ENCODE data around the gene FILIP1L. TPM values are rescaled to one million over a fixed set of nuclear protein-coding genes. Genes with fewer than 3 reads are reported as not detected.

FILIP1L gene
- total RNA-seq, 1 experiment from 2014 or later: 4.3 TPM

DNA sequence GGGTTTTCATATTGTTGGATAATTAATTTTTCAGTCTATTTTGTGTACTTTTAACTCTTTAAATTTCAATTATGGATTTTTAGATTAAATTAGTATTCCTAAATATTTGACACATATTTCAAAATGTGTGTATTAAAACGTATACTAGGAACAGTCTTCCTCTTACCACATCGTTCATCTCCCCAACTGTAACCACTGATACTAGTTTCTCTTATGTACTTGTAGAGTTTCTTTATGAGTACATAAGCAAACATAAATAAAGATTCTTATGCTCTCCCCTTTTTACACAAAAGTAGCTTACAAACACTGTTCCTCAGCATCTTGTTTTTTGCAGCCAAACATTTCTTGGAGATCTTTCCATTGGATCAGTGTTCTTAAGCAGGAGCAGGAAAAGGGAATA is 250.7 kb downstream of the FILIP1L start:
- TF ChIP-seq EZH2 (IDR thresholded peaks at IDR 0.05; ENCODE audit: borderline replicate concordance, low read depth, low read length, poor library complexity, severe bottlenecking): no peak
- no peak for TF ChIP-seq CTCF (conservative IDR thresholded peaks at IDR 0.05; ENCODE audit: low read depth, low read length)
- ChIA-PET POLR2A (ENCODE audit: low non-redundant PET) (no interaction called here), CTCF (no interaction called here)
- peaks cover 18% of the 10 kb centered on the region for H3K4me1 ChIP-seq (ENCODE audit: insufficient read depth, low read length, poor library complexity, severe bottlenecking)
- no peaks in the 10 kb centered on the region for H3K36me3 ChIP-seq (ENCODE audit: insufficient read depth, low read length, poor library complexity, severe bottlenecking)
- DNase-seq (ENCODE audit: low spot score): no peak
- intact Hi-C loops (cut with micrococcal nuclease; ENCODE audit: unreplicated experiment): no loop called here
- H3K4me3 ChIP-seq (ENCODE audit: low read depth, low read length, poor library complexity, severe bottlenecking): no peak overlapping the region
- H3K27me3 ChIP-seq (replicated peaks; ENCODE audit: insufficient read depth, low read depth, low read length, poor library complexity): no peaks in the 10 kb centered on the region
- no peaks in the 10 kb centered on the region for H3K9me3 ChIP-seq (ENCODE audit: low read depth, low read length, poor library complexity, severe bottlenecking)
- no peak overlapping the region for H3K27ac ChIP-seq (ENCODE audit: low read depth, low read length, poor library complexity, severe bottlenecking)
- BruUV-seq (replicated peaks): no TSS peak

- Histone ChIP-seq H3K4me1 (ENCODE audit: insufficient read depth, low read length, poor library complexity, severe bottlenecking) (peaks cover 14% of the 10 kb centered on the region), H3K27me3 (replicated peaks; ENCODE audit: insufficient read depth, low read depth, low read length, poor library complexity) (no peaks in the 10 kb centered on the region), H3K4me3 (ENCODE audit: low read depth, low read length, poor library complexity, severe bottlenecking) (no peak overlapping the region), H3K27ac (ENCODE audit: low read depth, low read length, poor library complexity, severe bottlenecking) (no peak overlapping the region), H3K9me3 (ENCODE audit: low read depth, low read length, poor library complexity, severe bottlenecking) (no peaks in the 10 kb centered on the region), H3K36me3 (ENCODE audit: insufficient read depth, low read length, poor library complexity, severe bottlenecking) (no peaks in the 10 kb centered on the region)
- ChIA-PET POLR2A (ENCODE audit: low non-redundant PET) (no interaction called here), CTCF (no interaction called here)
- no TSS peak for BruUV-seq (replicated peaks)
- DNase-seq (ENCODE audit: low spot score): no peak
- intact Hi-C loops (cut with micrococcal nuclease; ENCODE audit: unreplicated experiment): no loop called here
- TF ChIP-seq EZH2 (IDR thresholded peaks at IDR 0.05; ENCODE audit: borderline replicate concordance, low read depth, low read length, poor library complexity, severe bottlenecking) (no peak), CTCF (conservative IDR thresholded peaks at IDR 0.05; ENCODE audit: low read depth, low read length) (no peak)
These were observed 251.3 kb downstream of the FILIP1L start for GRCh38 chr3:99863002-99863401.

GRCh38 chr3:99862208-99862607 is 252.1 kb downstream of the FILIP1L start:
- DNase-seq (ENCODE audit: low spot score): no peak
- TF ChIP-seq CTCF (conservative IDR thresholded peaks at IDR 0.05; ENCODE audit: low read depth, low read length): no peak
- TF ChIP-seq EZH2 (IDR thresholded peaks at IDR 0.05; ENCODE audit: borderline replicate concordance, low read depth, low read length, poor library complexity, severe bottlenecking): no peak
- Histone ChIP-seq H3K27ac (ENCODE audit: low read depth, low read length, poor library complexity, severe bottlenecking) (no peak overlapping the region), H3K36me3 (ENCODE audit: insufficient read depth, low read length, poor library complexity, severe bottlenecking) (no peaks in the 10 kb centered on the region), H3K4me3 (ENCODE audit: low read depth, low read length, poor library complexity, severe bottlenecking) (no peak overlapping the region), H3K9me3 (ENCODE audit: low read depth, low read length, poor library complexity, severe bottlenecking) (no peaks in the 10 kb centered on the region), H3K27me3 (replicated peaks; ENCODE audit: insufficient read depth, low read depth, low read length, poor library complexity) (no peaks in the 10 kb centered on the region), H3K4me1 (ENCODE audit: insufficient read depth, low read length, poor library complexity, severe bottlenecking) (peaks cover 13% of the 10 kb centered on the region)
- ChIA-PET CTCF (no interaction called here), POLR2A (ENCODE audit: low non-redundant PET) (no interaction called here)
- intact Hi-C loops (cut with micrococcal nuclease; ENCODE audit: unreplicated experiment): no loop called here
- no TSS peak for BruUV-seq (replicated peaks)
